ENCODE data around the gene GADD45B.

- no peak for TF ChIP-seq CTCF (IDR thresholded peaks at IDR 0.05; ENCODE audit: poor library complexity, severe bottlenecking)
- TF ChIP-seq POLR2AphosphoS5 (IDR thresholded peaks at IDR 0.05): peak; percentile 27
- no peak for TF ChIP-seq TAF1 (IDR thresholded peaks at IDR 0.05; ENCODE audit: low read depth)
- no peak for TF ChIP-seq EZH2 (IDR thresholded peaks at IDR 0.05; ENCODE audit: borderline replicate concordance, insufficient read depth, low read length, poor library complexity, severe bottlenecking)
- TF ChIP-seq EP300 (conservative IDR thresholded peaks at IDR 0.05; ENCODE audit: poor library complexity, severe bottlenecking): no peak
- no peak for TF ChIP-seq SMC3 (conservative IDR thresholded peaks at IDR 0.05; ENCODE audit: poor library complexity)
Measured at GRCh38 chr19:2494447-2495129, 18.7 kb downstream of the GADD45B start.

Data from neural cell (in vitro differentiated cells).